Measurements from ENCODE around the gene TRIM67.
A peak's percentile ranks its signal among the peaks of the same experiment; 100 is the strongest.

TRIM67 gene

DNA sequence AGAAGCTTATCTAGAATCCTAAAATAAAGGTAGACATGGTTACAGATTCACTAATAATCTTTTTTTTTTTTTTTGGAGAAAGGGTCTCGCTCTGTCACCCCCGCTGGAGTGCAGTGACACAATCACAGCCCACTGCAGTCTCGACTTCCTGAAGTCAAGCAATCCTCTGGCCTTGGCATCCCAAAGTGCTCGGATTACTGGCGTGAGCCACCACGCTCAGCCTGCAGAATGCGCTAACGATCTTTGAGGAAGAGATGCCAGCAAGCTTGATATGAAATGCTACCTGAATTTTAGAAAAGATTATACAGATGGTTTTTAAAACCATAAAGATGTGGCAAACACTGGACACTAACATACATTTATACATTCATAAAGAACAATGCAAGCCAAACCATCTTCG is 75.1 kb downstream of the TRIM67 start:
- no peak for DNase-seq

DNA sequence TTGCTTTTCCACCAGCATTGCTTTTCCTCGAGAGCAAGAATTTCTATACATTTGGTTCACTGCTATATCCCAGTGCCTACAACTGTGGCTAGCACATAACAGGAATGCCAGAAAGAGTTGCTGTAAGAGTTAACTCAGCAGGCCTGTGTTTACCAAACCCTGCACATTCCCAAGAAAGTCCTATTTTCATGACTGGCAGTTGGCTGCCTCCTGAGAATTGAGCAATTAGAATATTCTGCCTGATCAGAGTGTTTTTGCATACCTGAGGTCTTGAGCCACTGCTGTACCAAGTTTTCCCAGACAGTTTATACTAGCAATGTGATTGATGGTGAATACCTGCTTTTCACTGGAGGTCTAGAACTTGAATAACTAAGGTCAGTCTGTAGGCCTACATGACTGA is 76.4 kb downstream of the TRIM67 start:
- no peak for DNase-seq

DNA sequence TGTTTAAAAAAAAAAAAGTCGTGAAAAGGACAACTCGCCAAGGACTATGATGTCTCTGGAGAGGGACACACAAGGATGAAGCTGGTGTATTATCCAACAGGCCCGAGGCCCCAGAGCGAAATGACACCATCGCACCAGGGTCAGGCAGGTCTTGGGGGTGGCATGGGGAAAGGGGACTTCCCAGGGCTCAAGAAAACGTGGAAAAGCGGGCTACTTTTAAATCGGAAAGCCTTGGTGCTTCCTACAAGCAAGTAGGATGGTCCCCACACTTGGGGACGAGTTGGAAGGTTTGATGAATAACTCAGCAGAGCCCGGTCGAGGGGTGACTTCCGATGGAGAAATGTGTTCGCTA is 78.6 kb downstream of the TRIM67 start:
- DNase-seq: no peak

DNA sequence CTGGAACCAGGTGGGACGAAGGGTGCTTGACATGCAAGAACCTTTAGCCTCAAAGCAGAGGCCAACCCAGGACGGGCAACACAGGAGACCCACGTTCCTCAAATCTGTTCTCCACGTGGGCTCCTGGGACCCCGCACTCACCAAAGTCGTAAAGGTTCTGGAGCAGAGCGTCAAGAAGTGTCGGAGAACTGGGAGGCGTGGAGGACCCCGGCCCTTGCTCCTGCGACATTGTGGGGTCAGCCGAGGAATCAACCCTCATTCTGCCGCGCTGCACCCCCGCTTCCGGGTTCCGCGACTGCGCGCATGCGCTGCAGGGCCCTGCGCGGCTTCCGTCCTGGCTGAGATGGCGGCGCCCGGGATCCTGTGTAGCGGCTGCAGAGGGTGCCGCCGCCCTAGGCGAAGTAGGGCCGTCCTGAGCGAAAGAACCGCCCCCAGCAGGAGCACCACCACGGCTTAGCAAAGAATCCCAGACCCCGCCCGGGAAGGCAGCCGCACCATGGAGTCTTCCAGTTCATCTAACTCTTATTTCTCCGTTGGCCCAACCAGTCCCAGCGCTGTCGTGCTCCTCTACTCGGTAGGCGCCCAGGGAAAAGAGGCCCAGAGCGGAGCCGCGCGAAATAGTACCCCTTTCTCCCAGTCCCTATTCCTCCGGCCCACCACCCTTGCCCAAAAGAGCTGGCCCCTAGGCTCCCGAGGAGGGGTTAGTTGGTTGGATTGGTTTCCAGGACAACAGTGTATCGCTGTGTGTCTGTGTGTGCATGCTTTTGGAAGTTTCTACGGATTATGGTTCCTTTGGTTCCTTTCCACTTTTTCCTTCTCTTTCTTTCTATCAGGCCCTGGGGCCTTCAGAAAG is 79.3 kb downstream of the TRIM67 start, which contains the start of gene GNPAT:
Gene GNPAT, plus strand, starts transcription at position 330 of the 853 bp plus-strand sequence. Its CDS starts 167 bp downstream, at position 497.
- peak; percentile 85 for DNase-seq

DNA sequence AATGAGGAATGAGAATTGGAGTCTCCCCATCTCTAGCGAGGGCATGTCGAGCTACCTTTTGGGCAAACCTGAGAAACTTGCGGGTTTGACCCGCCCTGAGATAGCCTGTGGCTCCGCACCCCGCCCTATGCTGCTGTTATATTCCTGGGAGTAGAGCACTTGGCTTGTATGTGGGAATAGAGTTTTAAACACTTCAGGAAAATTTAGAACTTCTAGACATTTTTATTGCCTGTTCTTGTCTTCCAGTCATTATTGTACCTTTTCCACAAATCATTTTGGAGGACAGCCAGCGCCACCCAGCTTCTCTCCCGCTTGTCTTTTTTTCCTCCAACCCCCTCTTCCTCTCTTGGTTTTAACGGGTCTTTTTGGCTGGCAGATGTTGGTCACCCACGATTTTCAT is 79.9 kb downstream of the TRIM67 start:
- peak; percentile 43 for DNase-seq

DNA sequence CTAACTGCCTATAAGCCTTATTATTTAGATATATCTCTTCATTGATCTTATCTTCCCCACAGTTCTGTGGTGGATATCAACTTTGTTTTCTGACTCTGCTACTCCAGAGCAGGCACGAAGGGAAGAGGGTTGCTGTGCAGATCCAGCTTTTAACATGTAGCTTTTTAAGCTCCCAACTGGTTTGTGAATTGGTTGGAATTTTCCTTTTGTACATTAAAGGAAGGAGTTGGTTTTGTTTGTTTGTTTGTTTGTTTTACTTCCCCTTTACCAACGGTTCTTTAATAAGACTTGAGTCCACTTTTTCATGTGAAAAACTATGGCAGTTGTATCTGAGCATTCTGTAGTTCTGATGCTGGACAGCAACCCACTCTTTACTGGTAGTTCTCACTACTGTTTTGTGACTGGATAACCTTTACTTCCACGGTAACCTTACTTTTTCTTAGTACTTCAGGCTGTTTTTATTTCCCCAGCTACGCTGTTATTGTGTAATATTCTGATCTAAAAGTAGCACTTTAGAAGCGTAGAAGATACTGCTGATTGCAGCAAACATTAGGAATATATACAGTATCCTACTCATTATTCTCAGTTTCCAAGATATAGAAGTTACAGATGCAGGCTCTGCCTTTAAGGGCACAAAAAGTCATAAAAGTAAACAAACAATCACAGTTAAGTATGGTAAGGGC is 80.8 kb downstream of the TRIM67 start:
- no peak for DNase-seq

DNA sequence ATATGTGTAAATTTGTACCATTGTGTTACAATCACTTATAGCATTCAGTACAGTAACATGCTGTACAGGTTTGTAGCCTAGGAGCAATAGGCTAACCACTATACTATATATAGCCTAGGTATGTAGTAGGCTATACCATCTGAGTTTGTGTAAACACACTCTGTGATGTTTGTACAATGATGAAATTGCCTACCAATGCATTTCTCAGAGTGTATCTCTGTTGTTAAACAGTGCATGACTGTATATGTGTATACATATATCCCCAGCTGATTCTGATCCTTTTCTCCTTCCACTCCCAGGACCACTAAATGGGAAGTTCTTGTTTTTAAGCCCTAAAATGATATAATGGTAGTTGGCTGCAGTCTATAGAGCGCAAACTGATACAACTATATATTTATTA is 86.9 kb downstream of the TRIM67 start:
- no peak for DNase-seq

DNA sequence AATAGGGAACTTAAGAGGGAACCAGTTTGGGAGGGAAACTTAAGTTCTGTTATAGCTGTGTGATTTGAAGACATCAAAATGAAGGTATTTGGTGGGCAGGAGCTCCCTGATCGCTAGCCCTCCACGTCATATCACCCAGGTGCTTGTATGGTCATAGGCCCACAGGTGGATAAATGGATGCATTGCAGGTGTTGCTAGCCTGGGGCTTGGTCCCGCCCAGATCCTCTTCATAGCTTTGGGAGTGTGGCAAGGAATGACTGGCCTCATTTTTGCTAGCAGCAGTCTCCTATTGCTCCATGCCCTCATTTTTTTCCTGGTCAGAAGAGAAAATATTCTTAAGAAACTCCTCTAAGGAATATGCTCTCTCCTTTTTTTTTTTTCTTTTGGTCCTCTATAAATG is 90.5 kb downstream of the TRIM67 start:
- DNase-seq: no peak

DNA sequence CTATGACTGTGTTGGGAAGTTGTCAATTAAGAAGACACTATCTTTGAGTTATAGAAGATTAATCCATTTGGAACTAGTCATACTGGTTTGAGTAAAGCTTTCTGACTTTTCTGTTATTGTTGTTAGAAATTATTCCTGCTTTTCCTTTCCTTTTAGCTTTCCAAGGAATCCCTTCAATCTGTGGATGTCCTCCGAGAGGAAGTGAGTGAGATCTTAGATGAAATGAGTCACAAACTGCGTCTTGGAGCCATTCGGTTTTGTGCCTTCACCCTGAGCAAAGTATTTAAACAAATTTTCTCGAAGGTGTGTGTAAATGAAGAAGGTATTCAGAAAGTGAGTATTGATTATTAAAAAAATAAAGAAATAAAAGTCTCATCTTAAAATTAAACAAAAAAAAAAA is 98.5 kb downstream of the TRIM67 start:
- no peak for DNase-seq

DNA sequence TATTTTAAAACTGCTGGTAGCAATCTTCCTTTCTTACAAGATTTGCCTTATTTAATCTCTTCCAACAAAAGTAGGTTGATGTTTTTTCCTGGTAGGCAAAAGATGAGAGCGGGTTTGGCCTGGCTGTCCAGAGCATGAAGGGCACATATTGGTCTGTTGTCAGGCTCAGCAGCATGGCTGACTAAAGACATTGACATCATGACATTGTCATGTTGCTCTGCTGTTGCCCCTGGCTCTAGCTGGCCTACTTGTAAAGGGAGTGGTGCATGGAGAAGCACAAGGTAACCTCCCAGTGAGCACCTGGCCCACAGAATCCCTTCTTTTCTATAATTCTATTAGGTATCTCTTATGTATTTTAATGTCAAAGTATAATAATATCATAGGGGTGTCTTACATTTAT is 102.8 kb downstream of the TRIM67 start:
- no peak for DNase-seq

DNA sequence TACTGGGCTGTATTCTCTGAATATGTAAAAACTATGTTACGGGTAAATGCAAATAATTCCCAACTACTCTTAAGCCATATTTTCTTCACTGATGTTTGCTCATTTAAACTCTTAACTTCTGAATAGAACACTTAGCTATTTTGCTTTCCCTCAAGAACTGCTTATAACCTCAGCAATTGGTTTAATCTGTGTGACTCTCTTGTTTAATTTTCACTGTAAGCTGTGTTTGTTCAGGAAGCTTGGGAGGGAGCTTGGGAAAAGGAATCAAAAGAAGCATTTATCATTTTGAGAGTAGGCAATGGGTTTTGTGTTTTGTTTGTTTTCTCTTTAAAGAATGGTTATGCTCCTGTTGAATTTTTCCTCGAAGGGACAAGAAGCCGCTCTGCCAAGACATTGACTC is 103.5 kb downstream of the TRIM67 start:
- peak; percentile 3 for DNase-seq

DNA sequence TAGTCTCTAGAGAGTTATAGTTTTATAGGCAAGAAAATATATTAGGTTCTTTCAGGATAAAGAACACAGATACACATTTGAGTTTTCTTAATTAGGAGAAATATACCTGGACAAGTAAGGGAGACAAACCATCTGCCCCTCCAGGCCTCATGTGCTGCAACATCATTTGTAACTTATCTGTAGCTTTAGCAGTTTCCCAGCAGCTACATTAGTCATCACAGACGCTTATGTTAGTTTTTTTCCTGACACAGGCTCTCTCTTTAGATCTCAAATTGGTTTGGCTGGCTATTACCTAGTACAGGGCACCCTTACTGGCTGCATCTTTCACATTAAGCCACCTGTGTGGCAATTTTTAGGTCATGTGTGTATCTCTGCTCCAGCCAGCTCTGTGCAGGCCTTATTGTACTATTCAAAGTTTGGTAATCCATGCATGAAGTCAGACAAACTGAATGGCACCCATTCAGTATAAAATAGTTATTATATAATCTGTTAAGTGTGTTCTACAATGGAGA is 105.0 kb downstream of the TRIM67 start:
- DNase-seq: no peak
